GM18511 (cell line): ENCODE results near the gene CSMD2.

ENCODE experiments used
- ATAC-seq: cut with Tn5 transposase; IDR thresholded peaks from one replicate; pipeline ENCODE4 v1.9.1; 2021; ENCODE audit warnings: mild to moderate bottlenecking, moderate library complexity; ENCODE audit not compliant: unreplicated experiment

The CSMD2 gene

GRCh38 chr1:33623811-33624210 is 541.2 kb downstream of the CSMD2 start:
- ATAC-seq: no peak

- no peak for ATAC-seq
These were observed 542.3 kb downstream of the CSMD2 start for GRCh38 chr1:33622757-33623156.

DNA sequence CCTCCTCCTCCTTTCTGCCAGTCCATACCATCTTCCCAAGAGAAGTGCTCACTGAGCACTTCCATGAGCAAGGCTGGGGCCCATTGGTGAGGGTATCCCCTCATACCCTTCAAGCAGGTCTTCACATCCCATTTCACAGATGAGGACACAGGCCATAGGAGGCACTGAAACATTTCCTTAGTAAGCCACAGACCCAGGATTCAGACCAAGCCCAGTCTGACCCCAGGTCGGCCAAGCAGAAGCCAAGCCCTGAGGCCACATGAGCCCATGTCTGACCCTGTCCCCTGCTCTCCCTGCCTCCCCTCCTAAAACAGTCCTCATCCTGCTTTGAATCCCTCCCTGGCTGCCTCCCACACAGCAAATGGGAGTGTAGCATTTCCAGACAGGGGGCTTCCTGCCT is 546.4 kb downstream of the CSMD2 start:
- no peak for ATAC-seq

GRCh38 chr1:33617451-33617850 is 547.6 kb downstream of the CSMD2 start:
- no peak for ATAC-seq

DNA sequence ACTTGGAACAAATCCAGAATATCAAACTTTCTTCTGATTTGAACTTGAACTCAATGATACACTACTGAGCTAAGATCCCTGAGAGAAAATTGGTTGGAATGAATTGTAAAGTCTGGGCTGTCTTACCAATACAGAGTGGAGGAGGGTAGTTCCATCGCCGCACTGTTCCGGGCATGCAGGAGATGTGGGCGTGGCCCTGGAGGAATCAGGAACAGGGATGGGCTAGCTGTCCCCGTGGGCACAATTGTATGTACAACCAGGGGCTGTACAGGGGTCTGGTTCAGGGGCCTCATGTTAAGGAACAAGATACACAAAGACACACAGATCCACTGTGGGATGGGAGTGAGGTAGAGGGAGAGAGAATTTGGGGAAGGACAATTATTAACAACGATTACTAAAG is 548.2 kb downstream of the CSMD2 start:
- ATAC-seq: no peak

GRCh38 chr1:33615546-33615945 is 549.5 kb downstream of the CSMD2 start:
- no peak for ATAC-seq

DNA sequence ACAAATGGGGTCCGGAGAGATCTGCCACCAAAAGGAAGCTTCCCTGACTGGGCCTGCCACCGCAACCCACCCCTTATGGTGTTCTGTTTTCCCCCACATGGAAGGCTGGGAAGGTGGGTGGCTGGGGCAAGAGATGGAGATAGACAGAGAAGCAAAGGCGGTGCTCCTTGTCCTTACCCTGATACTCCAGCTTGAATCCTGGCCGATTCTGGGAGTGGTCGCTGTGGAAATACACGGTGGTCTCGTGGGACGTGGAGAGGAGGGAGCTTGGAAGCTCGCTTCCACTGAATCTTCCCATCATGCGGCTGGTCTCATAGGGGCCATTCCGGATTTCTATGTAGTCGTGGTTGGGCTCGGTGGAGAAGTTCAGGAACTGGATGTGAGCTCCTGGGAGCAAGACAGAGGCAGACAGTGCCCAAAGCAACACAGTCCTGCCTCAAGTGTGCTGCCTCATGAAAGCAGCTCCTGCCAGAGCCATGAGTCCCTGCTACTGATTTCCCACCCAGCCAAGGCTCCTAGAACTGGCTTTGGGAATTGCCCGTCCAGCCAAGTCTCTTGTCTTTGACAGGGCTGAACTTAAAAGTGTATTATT is 554.1 kb downstream of the CSMD2 start:
- ATAC-seq: no peak

GRCh38 chr1:33610391-33610790 is 554.6 kb downstream of the CSMD2 start:
- ATAC-seq: no peak

- ATAC-seq: no peak
These were observed 555.3 kb downstream of the CSMD2 start for GRCh38 chr1:33609739-33610138.

DNA sequence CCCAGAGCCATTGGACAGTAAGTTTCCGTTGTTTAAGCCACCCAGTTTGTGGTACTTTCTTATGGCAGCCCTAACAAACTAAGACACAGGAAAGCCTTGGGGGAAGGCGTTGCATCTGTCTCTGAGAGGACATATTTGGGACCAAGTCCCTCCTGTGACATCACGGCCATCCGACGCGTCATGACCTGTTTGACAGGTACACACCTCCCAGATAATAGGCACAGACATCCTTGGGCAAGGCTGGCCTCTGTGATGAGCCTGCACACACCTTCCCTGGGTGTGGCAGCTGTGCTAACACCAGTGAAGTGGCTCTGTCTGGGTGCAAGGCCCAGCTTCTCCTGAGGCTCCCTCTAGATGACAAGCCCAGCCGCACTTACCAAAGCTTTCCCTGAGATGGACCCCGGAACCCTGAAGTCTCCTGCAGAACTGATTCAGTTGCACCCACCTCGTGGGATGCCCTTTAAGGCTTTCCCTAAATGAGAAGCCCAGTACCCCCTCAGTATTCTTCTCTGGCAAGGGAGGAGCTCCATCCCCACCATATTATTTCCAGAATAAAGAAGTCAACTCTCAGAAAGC is 556.1 kb downstream of the CSMD2 start:
- ATAC-seq: no peak

- no peak for ATAC-seq
These were observed 557.5 kb downstream of the CSMD2 start for GRCh38 chr1:33607444-33608005.

DNA sequence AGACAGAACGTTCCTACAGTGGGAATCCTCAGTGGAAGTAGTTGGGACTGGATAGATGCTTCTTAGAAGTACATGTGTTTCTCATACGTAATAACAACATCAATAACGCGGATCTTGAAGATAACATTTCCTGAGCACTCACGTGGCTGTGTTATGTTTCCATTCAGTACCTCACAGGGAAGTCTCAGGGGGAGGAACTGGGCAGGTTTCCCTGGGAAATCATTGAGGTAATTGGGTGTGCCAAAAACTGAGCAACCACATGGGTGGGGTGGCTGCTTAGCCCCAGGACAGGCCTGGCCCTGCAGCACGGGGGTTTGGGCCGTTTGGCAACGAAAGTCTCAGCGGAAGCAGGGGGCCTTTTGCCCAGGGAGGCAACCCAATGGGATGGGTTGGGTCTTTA is 558.8 kb downstream of the CSMD2 start:
- no peak for ATAC-seq

GRCh38 chr1:33602271-33602670 is 562.8 kb downstream of the CSMD2 start:
- no peak for ATAC-seq

DNA sequence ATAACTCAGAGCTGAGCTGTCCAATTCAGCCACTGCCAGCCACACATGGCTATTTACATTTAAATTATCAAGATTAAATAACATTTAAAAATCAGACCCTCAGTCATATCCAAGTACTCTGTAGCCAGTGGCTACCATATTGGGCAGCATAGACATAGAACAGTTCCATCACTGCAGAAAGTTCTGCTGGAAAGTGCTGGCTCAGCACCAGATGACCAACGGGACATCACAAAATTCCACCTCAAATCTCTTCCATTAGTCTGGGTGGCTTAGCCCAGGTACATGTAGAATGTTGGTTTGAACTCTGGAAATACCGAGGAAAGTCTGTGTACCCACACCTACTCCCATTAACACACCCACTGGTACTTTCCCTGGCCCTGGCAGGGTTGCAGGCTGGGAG is 563.3 kb downstream of the CSMD2 start:
- ATAC-seq: no peak

GRCh38 chr1:33599516-33600115 is 565.4 kb downstream of the CSMD2 start:
- no peak for ATAC-seq

GRCh38 chr1:33588726-33589125 is 576.3 kb downstream of the CSMD2 start:
- ATAC-seq: no peak

DNA sequence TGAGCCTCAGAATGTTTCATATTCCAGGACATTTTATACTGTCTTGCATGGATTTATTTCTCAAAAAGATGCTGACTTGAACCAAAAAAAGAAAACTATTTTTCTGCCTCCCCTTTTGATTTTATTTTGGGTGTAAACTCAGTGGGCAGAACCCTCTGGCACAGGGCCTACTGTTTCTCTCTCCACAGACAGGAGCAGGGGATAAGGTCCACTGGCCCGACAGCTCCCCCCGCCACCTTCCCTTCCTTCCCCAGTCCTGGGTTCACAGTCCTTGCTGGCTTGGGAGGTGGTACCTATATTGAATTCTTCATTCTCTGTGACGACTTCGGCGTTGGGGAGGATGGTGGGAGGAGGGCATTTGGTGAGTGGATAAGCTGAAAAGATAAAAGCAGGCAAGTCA is 578.2 kb downstream of the CSMD2 start:
- ATAC-seq: no peak

DNA sequence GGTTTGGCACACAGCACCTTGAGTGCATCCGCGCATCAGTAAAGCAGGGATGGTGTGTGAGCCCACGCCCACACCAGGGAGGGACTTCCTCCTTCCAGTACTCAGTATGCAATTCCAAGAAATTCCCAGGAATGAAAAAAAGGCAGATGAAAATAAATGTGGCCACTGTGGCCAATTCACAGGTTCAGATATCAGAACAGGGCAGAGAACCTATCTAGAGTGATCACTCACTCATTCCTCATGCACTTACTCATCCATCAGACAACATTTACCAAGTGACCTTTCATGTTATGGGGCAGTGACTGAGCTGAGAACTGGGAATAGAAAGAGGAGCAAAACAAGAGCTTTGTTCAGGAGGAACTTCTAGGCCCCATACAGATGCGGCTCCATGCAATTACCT is 578.9 kb downstream of the CSMD2 start:
- ATAC-seq: no peak

GRCh38 chr1:33583567-33583966 is 581.5 kb downstream of the CSMD2 start:
- no peak for ATAC-seq

GRCh38 chr1:33578557-33579448 is 586.2 kb downstream of the CSMD2 start:
- ATAC-seq: no peak

DNA sequence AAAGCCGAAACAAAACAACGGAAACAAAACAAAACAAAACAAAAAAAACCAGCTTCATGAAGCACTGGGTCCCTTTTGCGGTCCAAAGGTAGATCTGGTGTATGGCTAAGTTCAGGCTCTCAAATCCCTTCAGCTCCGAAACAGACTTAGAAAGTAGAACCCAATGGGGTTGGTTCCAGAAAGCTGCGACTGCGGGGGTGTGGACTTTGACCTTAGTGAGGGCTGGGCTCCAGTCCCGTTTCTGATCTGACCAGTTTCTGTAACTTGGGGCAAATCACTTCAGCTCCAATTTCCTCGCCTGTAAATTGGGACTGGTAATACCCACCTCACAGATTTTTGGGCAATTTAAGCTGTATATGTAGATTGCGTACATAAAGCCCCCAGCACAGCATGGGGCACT is 587.4 kb downstream of the CSMD2 start:
- no peak for ATAC-seq
